Naive thymus-derived CD4-positive, alpha-beta T cell (primary cell): ENCODE data around the gene CHRFAM7A. TPM values are rescaled to one million over a fixed set of nuclear protein-coding genes. Genes with fewer than 3 reads are reported as not detected.
"Not testable (repeated sequence)": the region's sequence is repeated elsewhere in the genome, so short reads cannot be mapped to it uniquely, and the experiment has no call there.

Experiments
- ATAC-seq: fragments of 150-1000 bp; cut with Tn5 transposase; 2 replicates; pipeline ENCODE4 v1.10.0; 2021; ENCODE audit warnings: mild to moderate bottlenecking, moderate library complexity
- CTCF ChIA-PET: fragments of 350-600 bp; sonication (Branson Sonifier 250); formaldehyde crosslinking; loops from one replicate; lab custom pipeline; 2021; ENCODE audit warnings: antibody characterized with exemption; lab: Charles Lee
- POLR2A ChIA-PET: fragments of 350-600 bp; sonication (Branson Sonifier 250); formaldehyde crosslinking; loops from one replicate; lab custom pipeline; 2021; ENCODE audit warnings: antibody characterized with exemption, inconsistent platforms; lab: Charles Lee
- DNase-seq, 9 donors: peaks; one replicate each; pipeline versions ENCODE4 v3.0.0 to v3.0.0-alpha.2; 2020 to 2022; ENCODE audit warnings: mixed read lengths in 1 of 9
- H3K27ac ChIP-seq: one replicate; pipeline ENCODE4 v1.7.0; 2013; ENCODE audit warnings: mild to moderate bottlenecking, low read depth, low read length, moderate library complexity
- H3K27me3 ChIP-seq, 2 donors: one replicate each; pipeline ENCODE4 v1.7.0; 2013; ENCODE audit warnings: low read length in 2 of 2, mild to moderate bottlenecking in 2 of 2, moderate library complexity in 2 of 2; ENCODE audit not compliant: control insufficient read depth in 2 of 2, insufficient read depth in 2 of 2
- H3K36me3 ChIP-seq, 3 experiments: 1 replicate in 2 of 3; 2 replicates in 1 of 3; pipeline ENCODE4 v1.7.0; 2013; ENCODE audit warnings: low read length in 3 of 3, mild to moderate bottlenecking in 3 of 3, moderate library complexity in 1 of 3; ENCODE audit not compliant: insufficient read depth in 3 of 3, control insufficient read depth in 2 of 3
- H3K4me1 ChIP-seq, 2 donors: one replicate each; pipeline ENCODE4 v1.7.0; 2013; ENCODE audit warnings: low read length in 2 of 2, mild to moderate bottlenecking in 2 of 2, moderate library complexity in 1 of 2; ENCODE audit not compliant: control insufficient read depth in 2 of 2, insufficient read depth in 2 of 2
- H3K4me3 ChIP-seq: 2 replicates; pipeline ENCODE4 v1.7.0; 2013; ENCODE audit warnings: mild to moderate bottlenecking, low read length
- H3K9me3 ChIP-seq, 3 experiments: 1 replicate in 2 of 3; 2 replicates in 1 of 3; pipeline ENCODE4 v1.7.0; 2013; ENCODE audit warnings: low read length in 3 of 3; ENCODE audit not compliant: control insufficient read depth in 2 of 3
- H3K27ac Mint-ChIP-seq, 9 donors: one replicate each; pipeline ENCODE4 v1.8.0; 2020 to 2022; ENCODE audit warnings: mixed read lengths in 9 of 9, mild to moderate bottlenecking in 8 of 9, moderate library complexity in 5 of 9, inconsistent platforms in 2 of 9
- H3K27me3 Mint-ChIP-seq, 5 donors: one replicate each; pipeline ENCODE4 v1.8.0; 2021 to 2022; ENCODE audit warnings: mixed read lengths in 5 of 5, mild to moderate bottlenecking in 1 of 5
- H3K36me3 Mint-ChIP-seq, 5 donors: one replicate each; pipeline ENCODE4 v1.8.0; 2020 to 2022; ENCODE audit warnings: mixed read lengths in 5 of 5, mild to moderate bottlenecking in 3 of 5, inconsistent platforms in 1 of 5
- H3K4me1 Mint-ChIP-seq, 7 donors: one replicate each; pipeline ENCODE4 v1.8.0; 2020 to 2022; ENCODE audit warnings: mixed read lengths in 7 of 7, mild to moderate bottlenecking in 3 of 7, inconsistent platforms in 1 of 7
- H3K4me3 Mint-ChIP-seq, 10 donors: one replicate each; pipeline ENCODE4 v1.8.0; 2020 to 2022; ENCODE audit warnings: mild to moderate bottlenecking in 10 of 10, mixed read lengths in 10 of 10, moderate library complexity in 6 of 10, inconsistent platforms in 2 of 10
- H3K9me3 Mint-ChIP-seq, 11 donors: one replicate each; pipeline ENCODE4 v1.8.0; 2020 to 2022; ENCODE audit warnings: mixed read lengths in 11 of 11, mild to moderate bottlenecking in 4 of 11, inconsistent platforms in 1 of 11, moderate library complexity in 1 of 11
- intact Hi-C, 2 donors: fragments of 100-400 bp; cut with micrococcal nuclease; formaldehyde crosslinking; loops; one replicate each; pipeline ENCODE4 v1.15.1; 2023
- polyA plus RNA-seq, 2 donors: library from polyadenylated mRNA; unstranded; fragments of 300-500 nt; fragmentation: Illumina TruSeq; gene quantifications; one replicate each; pipeline ENCODE4 v1.2.3, GENCODE V29; 2021
- total RNA-seq, 6 experiments: library from RNA in 5 of 6; stranded (reverse) in 5 of 6; gene quantifications; 1 replicate in 5 of 6; 2 replicates in 1 of 6; pipeline ENCODE4 v1.2.3 and lab custom pipeline; 2021 to 2026

Gene CHRFAM7A
- total and polyA plus RNA-seq, 7 experiments from 2014 or later = 0.19 to 2.9 (median 1.8) TPM; not detected in 2

GRCh38 chr15:30326145-30326544 lies 67.2 kb downstream of the CHRFAM7A start:
- H3K27me3 ChIP-seq, H3K36me3 ChIP-seq, H3K36me3 Mint-ChIP-seq, H3K4me1 ChIP-seq, ATAC-seq, POLR2A ChIA-PET, H3K27ac Mint-ChIP-seq, H3K4me3 Mint-ChIP-seq, H3K27ac ChIP-seq, H3K9me3 ChIP-seq, DNase-seq, H3K4me3 ChIP-seq, intact Hi-C loops, CTCF ChIA-PET, H3K27me3 Mint-ChIP-seq, H3K4me1 Mint-ChIP-seq, H3K9me3 Mint-ChIP-seq: not testable (repeated sequence)

DNA sequence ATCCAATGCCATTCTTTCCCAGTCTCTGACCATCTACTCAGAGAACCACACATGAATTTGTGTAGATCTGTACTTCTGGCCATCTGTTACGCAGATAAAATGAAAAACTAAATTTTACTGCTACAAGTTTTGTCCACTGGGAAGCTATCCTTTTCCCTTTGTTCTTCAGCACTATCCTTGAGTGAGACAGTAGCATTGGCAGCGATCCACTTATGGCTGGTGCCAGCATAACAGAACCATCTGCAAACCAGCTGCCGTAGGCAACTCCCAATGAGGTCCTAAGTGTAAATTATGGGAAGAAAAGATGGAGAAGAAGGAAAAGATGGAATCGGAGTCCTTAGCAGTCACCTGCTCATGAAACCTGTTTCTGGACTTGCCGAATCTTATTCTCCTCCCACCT lies 72.3 kb downstream of the CHRFAM7A start:
- H3K9me3 Mint-ChIP-seq, CTCF ChIA-PET, H3K36me3 Mint-ChIP-seq, H3K4me1 Mint-ChIP-seq, DNase-seq, H3K4me3 ChIP-seq, H3K9me3 ChIP-seq, H3K36me3 ChIP-seq, H3K27ac ChIP-seq, H3K27me3 ChIP-seq, POLR2A ChIA-PET, H3K27ac Mint-ChIP-seq, H3K4me1 ChIP-seq, H3K4me3 Mint-ChIP-seq, intact Hi-C loops, H3K27me3 Mint-ChIP-seq, ATAC-seq: not testable (repeated sequence)

DNA sequence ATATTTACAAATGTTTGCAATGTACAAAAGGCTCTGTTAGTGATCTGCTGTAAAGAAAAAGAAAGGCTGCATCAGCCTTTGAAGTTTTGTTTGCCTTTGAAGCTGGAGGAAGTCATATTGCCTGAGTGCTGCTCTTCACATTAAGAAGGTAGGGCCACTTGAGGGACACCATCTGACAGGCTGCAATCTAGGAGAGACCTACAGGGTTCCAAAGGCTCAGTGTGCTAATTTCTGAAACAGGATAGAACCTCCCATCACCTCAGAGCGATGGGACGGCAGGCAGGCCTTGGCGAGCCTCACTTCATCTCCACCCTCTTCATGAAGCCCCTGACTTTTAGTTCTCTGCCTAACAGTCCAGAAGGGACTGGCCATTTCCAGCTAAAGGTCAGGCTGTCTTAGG lies 77.6 kb downstream of the CHRFAM7A start:
- H3K4me3 Mint-ChIP-seq, H3K27me3 ChIP-seq, H3K27ac Mint-ChIP-seq, H3K36me3 Mint-ChIP-seq, H3K36me3 ChIP-seq, H3K4me3 ChIP-seq, CTCF ChIA-PET, POLR2A ChIA-PET, intact Hi-C loops, H3K27me3 Mint-ChIP-seq, H3K4me1 Mint-ChIP-seq, H3K9me3 ChIP-seq, H3K9me3 Mint-ChIP-seq, ATAC-seq, DNase-seq, H3K27ac ChIP-seq, H3K4me1 ChIP-seq: not testable (repeated sequence)

GRCh38 chr15:30310575-30310974 lies 82.8 kb downstream of the CHRFAM7A start:
- H3K9me3 ChIP-seq, H3K36me3 ChIP-seq, H3K27ac ChIP-seq, H3K27me3 ChIP-seq, intact Hi-C loops, POLR2A ChIA-PET, H3K4me1 ChIP-seq, DNase-seq, H3K27ac Mint-ChIP-seq, H3K27me3 Mint-ChIP-seq, H3K36me3 Mint-ChIP-seq, H3K4me3 Mint-ChIP-seq, H3K4me1 Mint-ChIP-seq, ATAC-seq, H3K4me3 ChIP-seq, H3K9me3 Mint-ChIP-seq, CTCF ChIA-PET: not testable (repeated sequence)

Other genes with a start within 250 kb of the CHRFAM7A start
- 10 to 100 TPM in 1 of 5 experiments, 1 to 10 TPM in 4; 5.9 to 10.0 (median 6.9) TPM for gene GOLGA8R, start 20.7 kb upstream of the CHRFAM7A start, total RNA-seq
- gene GOLGA8R, start 20.7 kb upstream of the CHRFAM7A start, polyA plus RNA-seq = under 1 TPM; 0.11 to 0.25 TPM
- 1 to 10 TPM in 2 of 5 experiments, not detected in 3; 1.9 to 4.1 TPM for gene GOLGA8Q, start 158.5 kb upstream of the CHRFAM7A start, total RNA-seq
- not detected for gene GOLGA8Q, start 158.5 kb upstream of the CHRFAM7A start, polyA plus RNA-seq
- under 1 TPM in 3 of 5 experiments, not detected in 2; 0.19 to 0.49 (median 0.19) TPM for gene GOLGA8H, start 210.5 kb upstream of the CHRFAM7A start, total RNA-seq
- gene GOLGA8H, start 210.5 kb upstream of the CHRFAM7A start, polyA plus RNA-seq = not detected